Fibroblast of skin of abdomen (primary cell): Measurements from ENCODE around the gene SLC9A1.

Experiments used
- DNase-seq: peaks from one replicate; pipeline ENCODE4 v3.0.0-alpha.2; 2013

Gene SLC9A1

GRCh38 chr1:27060891-27061290 is 94.0 kb downstream of the SLC9A1 start:
- DNase-seq, result no peak

DNA sequence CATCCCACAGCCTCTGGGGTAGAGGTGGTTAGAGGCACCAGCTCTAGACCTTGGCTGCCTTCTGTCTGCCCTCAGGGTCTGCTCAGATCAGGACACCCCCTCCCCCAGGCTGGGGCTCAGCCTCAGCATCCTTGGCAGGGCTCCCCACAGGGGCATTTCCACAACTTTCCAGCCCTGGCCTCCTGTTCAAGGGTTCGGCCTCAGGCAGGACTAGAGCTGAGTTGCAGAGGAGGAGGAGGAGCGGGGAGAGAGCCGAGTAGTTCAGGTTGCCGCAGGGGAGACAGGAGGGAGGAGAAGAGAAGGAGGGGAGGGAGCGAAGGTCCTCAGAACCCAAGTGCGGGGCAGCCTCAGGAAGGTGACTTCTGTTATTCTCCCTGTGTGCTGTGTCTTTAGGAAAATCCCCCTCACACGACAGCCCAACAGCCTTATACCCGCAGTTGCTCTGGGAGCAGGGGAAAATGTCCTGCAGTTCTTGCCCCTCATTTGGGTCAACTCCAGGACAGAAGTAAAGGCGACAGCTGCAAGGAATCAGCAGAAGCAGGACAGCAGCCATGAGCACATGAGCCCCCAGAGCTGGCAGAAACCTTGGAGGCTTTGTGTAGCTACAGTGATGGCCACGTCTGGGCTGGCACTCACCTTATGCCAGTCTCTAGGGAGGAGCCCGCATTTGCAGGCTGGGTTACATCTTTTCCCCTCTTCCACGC is 95.8 kb downstream of the SLC9A1 start:
- DNase-seq, result no peak

DNA sequence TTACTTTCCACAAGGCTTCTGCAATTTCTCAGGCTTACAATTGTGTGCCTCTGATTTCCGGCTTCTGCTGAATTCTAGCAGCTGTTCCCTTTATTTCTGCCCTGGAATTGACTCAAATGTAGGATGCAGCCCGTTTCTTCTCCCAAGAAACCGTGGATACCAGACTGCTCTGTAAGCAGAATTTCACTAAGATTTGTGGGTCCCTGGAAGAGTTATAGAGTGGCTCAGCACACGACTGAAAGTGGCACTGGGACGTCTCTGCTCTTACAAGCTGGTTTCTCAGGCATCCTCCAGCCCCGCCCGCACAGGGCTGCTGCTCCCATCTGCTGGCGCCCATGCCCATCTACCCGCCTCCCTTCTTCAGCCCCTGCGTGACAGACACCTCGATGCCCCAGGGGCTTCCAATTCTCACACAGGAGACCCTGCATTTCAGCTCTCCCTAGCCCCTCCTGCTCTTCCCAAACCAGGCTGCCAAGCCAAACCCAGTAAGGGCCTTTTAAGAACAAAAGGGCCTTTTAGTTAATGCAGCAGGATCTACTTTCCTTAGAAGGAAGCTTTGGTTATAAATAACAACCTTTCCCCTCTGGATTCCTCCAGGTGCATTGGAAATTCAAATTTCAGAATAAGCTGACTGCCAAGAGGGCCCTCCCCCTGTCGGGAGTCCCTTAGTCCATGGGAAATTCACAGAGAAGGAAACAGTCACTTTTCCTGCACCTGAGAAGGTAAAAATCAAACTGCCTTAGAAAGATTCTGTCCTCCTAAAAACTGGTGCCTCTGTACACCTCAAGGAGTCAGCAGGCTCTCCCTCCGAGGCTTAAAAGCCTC is 96.9 kb downstream of the SLC9A1 start:
- DNase-seq, result no peak

- DNase-seq, result no peak
These were observed 97.5 kb downstream of the SLC9A1 start for GRCh38 chr1:27057389-27057788.

GRCh38 chr1:27053977-27054753 is 100.8 kb downstream of the SLC9A1 start:
- DNase-seq, result no peak

- DNase-seq, result no peak
These were observed 102.4 kb downstream of the SLC9A1 start for GRCh38 chr1:27052527-27052926.

GRCh38 chr1:27049607-27050006 is 105.3 kb downstream of the SLC9A1 start:
- no peak for DNase-seq

- DNase-seq, result peak; percentile 22
These were observed 105.8 kb downstream of the SLC9A1 start for GRCh38 chr1:27049100-27049499.
